Thyroid gland (tissue), 4 donors: ENCODE data around the gene NLGN1.

Experiments used
- POLR2A ChIP-seq, 2 donors: fragments of 450-650 bp; IDR thresholded peaks; one replicate each; pipeline ENCODE4 v1.6.1; 2017; ENCODE audit warnings: antibody characterized with exemption in 2 of 2, mild to moderate bottlenecking in 2 of 2, moderate library complexity in 1 of 2
- TF ChIP-seq, protein P1 (sequence below), 6 experiments: fragments of 200-600 bp in 3 of 6; fragments of 450-650 bp in 3 of 6; sonication (generic) in 3 of 6; IDR thresholded peaks; one replicate each; pipeline ENCODE4 v1.5.1; 2016 to 2019; ENCODE audit warnings: antibody characterized with exemption in 6 of 6, mild to moderate bottlenecking in 2 of 6, inconsistent platforms in 1 of 6, moderate library complexity in 1 of 6

GRCh38 chr3:174099724-174100123 is 702.2 kb downstream of the NLGN1 start:
- no peak for TF ChIP-seq POLR2A (IDR thresholded peaks at IDR 0.05)
- TF ChIP-seq, protein P1, sequence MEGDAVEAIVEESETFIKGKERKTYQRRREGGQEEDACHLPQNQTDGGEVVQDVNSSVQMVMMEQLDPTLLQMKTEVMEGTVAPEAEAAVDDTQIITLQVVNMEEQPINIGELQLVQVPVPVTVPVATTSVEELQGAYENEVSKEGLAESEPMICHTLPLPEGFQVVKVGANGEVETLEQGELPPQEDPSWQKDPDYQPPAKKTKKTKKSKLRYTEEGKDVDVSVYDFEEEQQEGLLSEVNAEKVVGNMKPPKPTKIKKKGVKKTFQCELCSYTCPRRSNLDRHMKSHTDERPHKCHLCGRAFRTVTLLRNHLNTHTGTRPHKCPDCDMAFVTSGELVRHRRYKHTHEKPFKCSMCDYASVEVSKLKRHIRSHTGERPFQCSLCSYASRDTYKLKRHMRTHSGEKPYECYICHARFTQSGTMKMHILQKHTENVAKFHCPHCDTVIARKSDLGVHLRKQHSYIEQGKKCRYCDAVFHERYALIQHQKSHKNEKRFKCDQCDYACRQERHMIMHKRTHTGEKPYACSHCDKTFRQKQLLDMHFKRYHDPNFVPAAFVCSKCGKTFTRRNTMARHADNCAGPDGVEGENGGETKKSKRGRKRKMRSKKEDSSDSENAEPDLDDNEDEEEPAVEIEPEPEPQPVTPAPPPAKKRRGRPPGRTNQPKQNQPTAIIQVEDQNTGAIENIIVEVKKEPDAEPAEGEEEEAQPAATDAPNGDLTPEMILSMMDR (IDR thresholded peaks at IDR 0.05) = no peak
